Gastrocnemius medialis (tissue), 4 donors: ENCODE results near the gene IRS1. TPM values are rescaled to one million over a fixed set of nuclear protein-coding genes. Genes with fewer than 3 reads are reported as not detected.

Experiments used
- ATAC-seq, 2 donors: fragments of 150-250 bp; one replicate each; pipeline ENCODE4 v1.9.1; 2016
- DNase-seq, 2 donors: peaks; one replicate each; pipeline ENCODE4 v3.0.0-alpha.2; 2019
- H3K27ac ChIP-seq, 4 donors: fragments of 200-600 bp; sonication (generic); 1 replicate in 1 of 4; 2 replicates in 3 of 4; pipeline ENCODE4 v1.5.1; 2016 to 2018; ENCODE audit warnings: mild to moderate bottlenecking in 2 of 4, moderate library complexity in 1 of 4
- H3K27me3 ChIP-seq, 3 donors: fragments of 200-600 bp; sonication (generic) in 2 of 3; 1 replicate in 1 of 3; 2 replicates in 2 of 3; pipeline versions ENCODE4 v1.5.1 to v1.6.0; 2016 to 2019; ENCODE audit warnings: mild to moderate bottlenecking in 1 of 3, moderate library complexity in 1 of 3
- H3K36me3 ChIP-seq, 2 donors: fragments of 200-600 bp; sonication (generic) in 1 of 2; one replicate each; pipeline ENCODE4 v1.5.1; 2017 to 2018
- H3K4me1 ChIP-seq, 2 donors: fragments of 200-600 bp; sonication (generic) in 1 of 2; one replicate each; pipeline ENCODE4 v1.5.1; 2016 to 2017; ENCODE audit warnings: mild to moderate bottlenecking in 2 of 2
- H3K4me3 ChIP-seq, 4 donors: fragments of 200-600 bp; sonication (generic) in 3 of 4; 1 replicate in 1 of 4; 2 replicates in 3 of 4; pipeline ENCODE4 v1.5.1; 2016 to 2019; ENCODE audit warnings: mild to moderate bottlenecking in 2 of 4
- H3K9me3 ChIP-seq, 3 donors: fragments of 200-600 bp; sonication (generic) in 2 of 3; 1 replicate in 1 of 3; 2 replicates in 2 of 3; pipeline ENCODE4 v1.5.1; 2016 to 2019
- POLR2A ChIP-seq, 2 donors: fragments of 450-650 bp; IDR thresholded peaks; one replicate each; pipeline ENCODE4 v1.6.1; 2017; ENCODE audit warnings: antibody characterized with exemption in 2 of 2, mild to moderate bottlenecking in 2 of 2, moderate library complexity in 2 of 2
- in situ Hi-C, 4 donors: fragments of 200-750 bp; cut with MboI; loops; one replicate each; pipeline versions ENCODE4 v1.15.0 to v1.8.0; 2017; ENCODE audit warnings: low sequenced_read_pairs in 4 of 4
- intact Hi-C: fragments of 100-400 bp; cut with DNase I; formaldehyde crosslinking; loops from one replicate; pipeline ENCODE4 v1.15.1; 2023; ENCODE audit warnings: low total_unique reads
- total RNA-seq, 4 donors: library from RNA; depleted of rRNA; stranded (reverse); fragments of >200 nt; gene quantifications; one replicate each; pipeline versions ENCODE4 v1.1.0 to v1.2.3, GENCODE V29; 2016
- TF ChIP-seq, protein P1 (sequence below), 5 experiments: fragments of 450-650 bp in 3 of 5; fragments of 200-600 bp in 2 of 5; sonication (generic) in 2 of 5; IDR thresholded peaks in 4 of 5; conservative IDR thresholded peaks in 1 of 5; 1 replicate in 4 of 5; 2 replicates in 1 of 5; pipeline ENCODE4 v1.5.1; 2016 to 2019; ENCODE audit warnings: antibody characterized with exemption in 5 of 5, mild to moderate bottlenecking in 3 of 5, moderate library complexity in 3 of 5

The IRS1 gene
- total RNA-seq, 4 donors from 2014 or later, result 2.2 to 71.1 (median 6.3) TPM

DNA sequence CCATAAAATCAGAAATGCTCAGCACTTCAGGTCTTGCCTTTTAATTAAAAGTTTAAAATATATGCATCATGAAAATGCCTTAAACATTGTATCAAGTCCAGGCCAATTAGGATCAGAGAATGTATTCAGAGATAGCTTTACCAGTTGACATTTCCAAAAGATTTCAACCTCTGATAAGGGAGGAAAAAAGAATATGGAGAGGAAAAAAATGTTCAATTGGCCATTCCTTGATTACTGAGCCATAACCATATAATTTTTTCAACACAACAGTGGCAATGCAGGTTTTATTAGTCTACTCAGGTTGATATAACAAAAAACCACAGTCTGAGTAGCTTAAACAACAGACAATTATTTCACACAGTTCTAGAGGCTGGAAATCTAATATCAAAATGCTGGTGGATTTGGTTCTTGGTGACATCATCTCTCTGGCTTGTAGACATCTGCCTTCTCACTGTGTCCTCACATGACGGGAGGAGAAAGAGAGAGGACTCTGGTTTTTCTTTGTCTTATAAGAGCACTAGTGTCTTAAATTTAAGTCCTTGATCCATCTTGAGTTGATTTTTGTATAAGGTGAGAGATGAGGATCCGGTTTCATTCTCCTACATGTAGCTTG, 111.9 kb downstream of the IRS1 start:
- in situ Hi-C loops, result no loop called here
- Histone ChIP-seq H3K4me3 (no peak overlapping the region), H3K4me1 (peaks cover 28 to 31% of the 10 kb centered on the region in 2 donors), H3K27me3 (no peaks in the 10 kb centered on the region), H3K27ac (no peak overlapping the region), H3K9me3 (no peaks in the 10 kb centered on the region), H3K36me3 (no peaks in the 10 kb centered on the region)
- intact Hi-C loops, result no loop called here
- no peak for DNase-seq
- TF ChIP-seq POLR2A (IDR thresholded peaks at IDR 0.05), result no peak
- TF ChIP-seq, protein P1, sequence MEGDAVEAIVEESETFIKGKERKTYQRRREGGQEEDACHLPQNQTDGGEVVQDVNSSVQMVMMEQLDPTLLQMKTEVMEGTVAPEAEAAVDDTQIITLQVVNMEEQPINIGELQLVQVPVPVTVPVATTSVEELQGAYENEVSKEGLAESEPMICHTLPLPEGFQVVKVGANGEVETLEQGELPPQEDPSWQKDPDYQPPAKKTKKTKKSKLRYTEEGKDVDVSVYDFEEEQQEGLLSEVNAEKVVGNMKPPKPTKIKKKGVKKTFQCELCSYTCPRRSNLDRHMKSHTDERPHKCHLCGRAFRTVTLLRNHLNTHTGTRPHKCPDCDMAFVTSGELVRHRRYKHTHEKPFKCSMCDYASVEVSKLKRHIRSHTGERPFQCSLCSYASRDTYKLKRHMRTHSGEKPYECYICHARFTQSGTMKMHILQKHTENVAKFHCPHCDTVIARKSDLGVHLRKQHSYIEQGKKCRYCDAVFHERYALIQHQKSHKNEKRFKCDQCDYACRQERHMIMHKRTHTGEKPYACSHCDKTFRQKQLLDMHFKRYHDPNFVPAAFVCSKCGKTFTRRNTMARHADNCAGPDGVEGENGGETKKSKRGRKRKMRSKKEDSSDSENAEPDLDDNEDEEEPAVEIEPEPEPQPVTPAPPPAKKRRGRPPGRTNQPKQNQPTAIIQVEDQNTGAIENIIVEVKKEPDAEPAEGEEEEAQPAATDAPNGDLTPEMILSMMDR (IDR thresholded peaks at IDR 0.05 in 4 of 5, conservative IDR thresholded peaks at IDR 0.05 in 1 of 5), result no peak
- no peak for ATAC-seq

DNA sequence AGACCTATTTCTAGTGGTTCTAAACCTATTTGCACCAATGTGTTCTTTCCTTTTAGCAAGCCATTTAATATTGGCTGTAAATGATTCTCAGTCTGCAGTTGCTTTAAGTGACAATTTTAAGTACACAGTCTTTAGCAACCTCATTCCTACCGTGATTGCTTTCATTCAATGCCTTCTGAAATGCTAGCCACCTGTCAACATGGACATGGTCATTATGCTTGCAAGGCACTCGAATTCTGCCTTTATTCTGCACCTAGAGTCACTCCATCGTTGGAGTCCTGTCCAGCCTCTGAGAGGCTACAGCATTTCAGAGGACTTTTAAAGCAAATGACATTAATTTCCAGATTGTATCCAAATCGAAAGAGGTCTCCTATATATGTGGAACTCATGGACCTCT, 115.1 kb downstream of the IRS1 start:
- DNase-seq (no peak), ATAC-seq (no peak)
- in situ Hi-C loops, result no loop called here
- intact Hi-C loops, result no loop called here
- Histone ChIP-seq H3K4me1 (peaks cover 10 to 18% of the 10 kb centered on the region in 2 donors), H3K4me3 (no peak overlapping the region), H3K27ac (peak overlapping the region in 2 of 4 donors; percentile 31 to 33), H3K27me3 (no peaks in the 10 kb centered on the region), H3K36me3 (no peaks in the 10 kb centered on the region), H3K9me3 (no peaks in the 10 kb centered on the region)
- no peak for TF ChIP-seq POLR2A (IDR thresholded peaks at IDR 0.05)
- TF ChIP-seq, protein P1 (IDR thresholded peaks at IDR 0.05 in 4 of 5, conservative IDR thresholded peaks at IDR 0.05 in 1 of 5), result no peak

GRCh38 chr2:226683944-226684562, 115.6 kb downstream of the IRS1 start:
- no peak for DNase-seq
- TF ChIP-seq, protein P1 (IDR thresholded peaks at IDR 0.05 in 4 of 5, conservative IDR thresholded peaks at IDR 0.05 in 1 of 5), result no peak
- TF ChIP-seq POLR2A (IDR thresholded peaks at IDR 0.05), result no peak
- Histone ChIP-seq H3K27me3 (no peaks in the 10 kb centered on the region), H3K9me3 (no peaks in the 10 kb centered on the region), H3K4me3 (no peak overlapping the region), H3K36me3 (no peaks in the 10 kb centered on the region), H3K4me1 (peaks cover 14 to 23% of the 10 kb centered on the region in 2 donors), H3K27ac (peak overlapping the region in 2 of 4 donors; percentile 31 to 33)
- intact Hi-C loops (no loop called here), in situ Hi-C loops (no loop called here)
- ATAC-seq, result no peak

GRCh38 chr2:226683196-226683595, 116.4 kb downstream of the IRS1 start:
- Histone ChIP-seq H3K27me3 (no peaks in the 10 kb centered on the region), H3K27ac (no peak overlapping the region), H3K4me1 (peaks cover 14 to 25% of the 10 kb centered on the region in 2 donors), H3K36me3 (no peaks in the 10 kb centered on the region), H3K9me3 (no peaks in the 10 kb centered on the region), H3K4me3 (no peak overlapping the region)
- intact Hi-C loops (no loop called here), in situ Hi-C loops (no loop called here)
- TF ChIP-seq, protein P1 (IDR thresholded peaks at IDR 0.05 in 4 of 5, conservative IDR thresholded peaks at IDR 0.05 in 1 of 5), result no peak
- TF ChIP-seq POLR2A (IDR thresholded peaks at IDR 0.05), result no peak
- DNase-seq, result no peak
- ATAC-seq, result no peak

Other genes starting within 250 kb of the IRS1 start
- 10 to 100 TPM in 1 of 4 donors, 1 to 10 TPM in 3; 6.2 to 14.2 (median 8.7) TPM for gene RHBDD1, start 36.2 kb upstream of the IRS1 start, total RNA-seq